Endothelial cell (in vitro differentiated cells): Measurements from ENCODE around the gene CIART. TPM values are rescaled to one million over a fixed set of nuclear protein-coding genes. Genes with fewer than 3 reads are reported as not detected.
A peak's percentile ranks its signal among the peaks of the same experiment; 100 is the strongest.
"Not testable (repeated sequence)": the region's sequence is repeated elsewhere in the genome, so short reads cannot be mapped to it uniquely, and the experiment has no call there.

Source experiments
- DNase-seq: peaks from one replicate; pipeline ENCODE4 v3.0.0; 2021; ENCODE audit warnings: low spot score
- H3K27ac Mint-ChIP-seq: one replicate; pipeline ENCODE4 v1.8.0; 2021; ENCODE audit warnings: mixed read lengths, inconsistent platforms; ENCODE audit not compliant: unreplicated experiment
- H3K27me3 Mint-ChIP-seq: one replicate; pipeline ENCODE4 v1.8.0; 2021; ENCODE audit warnings: mild to moderate bottlenecking, moderate library complexity, mixed read lengths, inconsistent platforms; ENCODE audit not compliant: unreplicated experiment
- H3K36me3 Mint-ChIP-seq: one replicate; pipeline ENCODE4 v1.8.0; 2021; ENCODE audit warnings: mild to moderate bottlenecking, low read depth, mixed read lengths, inconsistent platforms; ENCODE audit not compliant: unreplicated experiment
- H3K4me1 Mint-ChIP-seq: one replicate; pipeline ENCODE4 v1.8.0; 2021; ENCODE audit warnings: mild to moderate bottlenecking, mixed read lengths, inconsistent platforms; ENCODE audit not compliant: unreplicated experiment
- H3K4me3 Mint-ChIP-seq: one replicate; pipeline ENCODE4 v1.8.0; 2021; ENCODE audit warnings: mild to moderate bottlenecking, mixed read lengths, inconsistent platforms; ENCODE audit not compliant: unreplicated experiment
- H3K9me3 Mint-ChIP-seq: one replicate; pipeline ENCODE4 v1.8.0; 2021; ENCODE audit warnings: mixed read lengths, inconsistent platforms; ENCODE audit not compliant: unreplicated experiment
- CTCF ChIP-seq: fragments of 200-600 bp; sonication (generic); IDR thresholded peaks from one replicate; pipeline ENCODE4 v1.5.0; 2021; ENCODE audit warnings: antibody characterized with exemption; ENCODE audit not compliant: unreplicated experiment
- total RNA-seq: library from RNA; stranded (reverse); fragmentation: NEBNext Ultra II Directional; extraction: Animal tissue kit (Norgen Biotek cat#: 25700); gene quantifications from one replicate; pipeline ENCODE4 v1.2.1, GENCODE V29; 2021; ENCODE audit not compliant: unreplicated experiment

Gene CIART
- total RNA-seq, 1 donor from 2014 or later, result 9.1 TPM

- DNase-seq, result peak; percentile 11
- peaks cover 17% of the 10 kb centered on the region for H3K4me1 Mint-ChIP-seq
- peaks cover 6% of the 10 kb centered on the region for H3K27me3 Mint-ChIP-seq
- no peaks in the 10 kb centered on the region for H3K9me3 Mint-ChIP-seq
- H3K27ac Mint-ChIP-seq, result no peak overlapping the region
- no peak overlapping the region for H3K4me3 Mint-ChIP-seq
- TF ChIP-seq CTCF, result no peak
- H3K36me3 Mint-ChIP-seq, result peaks cover 12% of the 10 kb centered on the region
Measured at GRCh38 chr1:150235294-150235851, 47.0 kb upstream of the CIART start.

- peak within 1 kb of the TSS; percentile 87 for H3K27ac Mint-ChIP-seq
Measured at GRCh38 chr1:150235852-150236613, 46.3 kb upstream of the CIART start, which contains the start of gene ANP32E. Gene ANP32E, minus strand, starts transcription at chr1:150236112. Its CDS starts 326 bp downstream, at chr1:150235786.

GRCh38 chr1:150236614-150237100, 45.7 kb upstream of the CIART start:
- Mint-ChIP-seq H3K27ac (no peak overlapping the region), H3K4me3 (no peak overlapping the region), H3K36me3 (peaks cover 12% of the 10 kb centered on the region), H3K27me3 (peaks cover 5% of the 10 kb centered on the region), H3K4me1 (peaks cover 17% of the 10 kb centered on the region), H3K9me3 (no peaks in the 10 kb centered on the region)
- TF ChIP-seq CTCF, result no peak
- no peak for DNase-seq

More at GRCh38 chr1:150235852-150236613, 46.3 kb upstream of the CIART start, which contains the start of gene ANP32E:
- H3K4me1 Mint-ChIP-seq, result peaks cover 17% of the 10 kb centered on the region
- peak; percentile 82 for DNase-seq
- peaks cover 5% of the 10 kb centered on the region for H3K27me3 Mint-ChIP-seq
- H3K9me3 Mint-ChIP-seq, result no peaks in the 10 kb centered on the region
- TF ChIP-seq CTCF, result no peak
- H3K36me3 Mint-ChIP-seq, result peaks cover 12% of the 10 kb centered on the region
- H3K4me3 Mint-ChIP-seq, result no peak within 1 kb of the TSS

GRCh38 chr1:150237176-150237575, 45.2 kb upstream of the CIART start:
- DNase-seq, H3K27me3 Mint-ChIP-seq, H3K4me3 Mint-ChIP-seq, H3K9me3 Mint-ChIP-seq, H3K27ac Mint-ChIP-seq: not testable (repeated sequence)
- peaks cover 17% of the 10 kb centered on the region for H3K4me1 Mint-ChIP-seq
- peaks cover 12% of the 10 kb centered on the region for H3K36me3 Mint-ChIP-seq

- H3K4me3 Mint-ChIP-seq, result no peak overlapping the region
Measured at GRCh38 chr1:150237746-150238145, 44.6 kb upstream of the CIART start.

More at GRCh38 chr1:150237746-150238145, 44.6 kb upstream of the CIART start:
- peaks cover 12% of the 10 kb centered on the region for H3K36me3 Mint-ChIP-seq
- H3K9me3 Mint-ChIP-seq, result no peaks in the 10 kb centered on the region
- DNase-seq, result no peak
- no peak overlapping the region for H3K27ac Mint-ChIP-seq
- peaks cover 5% of the 10 kb centered on the region for H3K27me3 Mint-ChIP-seq
- peaks cover 17% of the 10 kb centered on the region for H3K4me1 Mint-ChIP-seq
- no peak for TF ChIP-seq CTCF
